KMS-11 (cell line): Measurements from ENCODE around the gene STARD13.

Experiments used
- H2AFZ ChIP-seq: fragments of 200-600 bp; sonication (generic); 2 replicates; pipeline ENCODE4 v1.6.1; 2016; ENCODE audit warnings: antibody characterized with exemption, mixed run types, low read depth
- H3K27ac ChIP-seq: fragments of 200-600 bp; sonication (generic); 2 replicates; pipeline ENCODE4 v1.6.1; 2016; ENCODE audit warnings: mild to moderate bottlenecking, mixed run types
- H3K27me3 ChIP-seq: fragments of 200-600 bp; sonication (generic); 2 replicates; pipeline ENCODE4 v1.6.1; 2017; ENCODE audit warnings: mild to moderate bottlenecking, low read depth, mixed run types, moderate library complexity; ENCODE audit not compliant: insufficient read depth
- H3K36me3 ChIP-seq: fragments of 200-600 bp; sonication (generic); 2 replicates; pipeline ENCODE4 v1.6.1; 2017; ENCODE audit warnings: mild to moderate bottlenecking, mixed run types; ENCODE audit not compliant: insufficient read depth
- H3K4me1 ChIP-seq: fragments of 200-600 bp; sonication (generic); 2 replicates; pipeline ENCODE4 v1.6.1; 2016; ENCODE audit warnings: mild to moderate bottlenecking, low read depth, mixed run types; ENCODE audit not compliant: poor library complexity, severe bottlenecking
- H3K4me2 ChIP-seq: fragments of 200-600 bp; sonication (generic); 2 replicates; pipeline ENCODE4 v1.7.0; 2016; ENCODE audit warnings: mild to moderate bottlenecking, mixed run types
- H3K4me3 ChIP-seq: fragments of 200-600 bp; sonication (generic); IDR thresholded peaks from 2 replicates; pipeline ENCODE4 v1.6.1; 2017; ENCODE audit warnings: low read depth, low read length, mixed read lengths; ENCODE audit not compliant: insufficient read depth
- H3K79me2 ChIP-seq: fragments of 200-600 bp; sonication (generic); 2 replicates; pipeline ENCODE4 v1.6.1; 2016; ENCODE audit warnings: low read depth, mixed run types; ENCODE audit not compliant: insufficient read depth
- H3K9ac ChIP-seq: fragments of 200-600 bp; sonication (generic); 2 replicates; pipeline ENCODE4 v1.6.1; 2016; ENCODE audit warnings: mild to moderate bottlenecking, mixed run types
- H4K20me1 ChIP-seq: fragments of 200-600 bp; sonication (generic); 2 replicates; pipeline ENCODE4 v1.6.1; 2016; ENCODE audit warnings: mild to moderate bottlenecking, mixed run types; ENCODE audit not compliant: insufficient read depth
- TF ChIP-seq, protein P1 (sequence below): fragments of 200-600 bp; sonication (generic); conservative IDR thresholded peaks from 2 replicates; pipeline ENCODE4 v1.6.1; 2017; ENCODE audit warnings: low read depth, mild to moderate bottlenecking, antibody characterized with exemption, low read length, moderate library complexity, mixed read lengths

Gene STARD13

DNA sequence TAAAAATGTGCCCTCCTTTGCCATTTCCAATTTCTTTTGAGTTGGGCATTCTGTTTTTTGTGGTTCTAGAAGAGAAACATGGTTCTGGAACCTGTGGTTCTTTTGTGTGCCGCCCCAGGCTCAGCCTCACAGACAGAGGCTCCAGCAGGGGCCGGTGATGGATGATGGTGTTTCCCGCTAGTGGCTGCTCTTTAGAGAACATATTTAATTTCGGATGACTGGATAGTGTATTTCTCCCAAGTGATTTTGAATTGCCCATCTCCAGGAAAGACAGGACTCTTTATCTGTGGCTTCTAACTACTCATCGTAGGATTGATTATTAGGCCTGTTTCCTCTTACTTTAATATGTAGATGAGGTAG lies 194.2 kb downstream of the STARD13 start:
- no peaks in the 10 kb centered on the region for H3K27me3 ChIP-seq
- H3K27ac ChIP-seq: no peak overlapping the region
- H3K36me3 ChIP-seq: no peaks in the 10 kb centered on the region
- no peaks in the 10 kb centered on the region for H3K4me1 ChIP-seq
- H3K79me2 ChIP-seq: no peaks in the 10 kb centered on the region
- no peaks in the 10 kb centered on the region for H4K20me1 ChIP-seq
- no peak overlapping the region for H2AFZ ChIP-seq
- no peak overlapping the region for H3K4me3 ChIP-seq
- H3K9ac ChIP-seq: no peak overlapping the region
- TF ChIP-seq, protein P1, sequence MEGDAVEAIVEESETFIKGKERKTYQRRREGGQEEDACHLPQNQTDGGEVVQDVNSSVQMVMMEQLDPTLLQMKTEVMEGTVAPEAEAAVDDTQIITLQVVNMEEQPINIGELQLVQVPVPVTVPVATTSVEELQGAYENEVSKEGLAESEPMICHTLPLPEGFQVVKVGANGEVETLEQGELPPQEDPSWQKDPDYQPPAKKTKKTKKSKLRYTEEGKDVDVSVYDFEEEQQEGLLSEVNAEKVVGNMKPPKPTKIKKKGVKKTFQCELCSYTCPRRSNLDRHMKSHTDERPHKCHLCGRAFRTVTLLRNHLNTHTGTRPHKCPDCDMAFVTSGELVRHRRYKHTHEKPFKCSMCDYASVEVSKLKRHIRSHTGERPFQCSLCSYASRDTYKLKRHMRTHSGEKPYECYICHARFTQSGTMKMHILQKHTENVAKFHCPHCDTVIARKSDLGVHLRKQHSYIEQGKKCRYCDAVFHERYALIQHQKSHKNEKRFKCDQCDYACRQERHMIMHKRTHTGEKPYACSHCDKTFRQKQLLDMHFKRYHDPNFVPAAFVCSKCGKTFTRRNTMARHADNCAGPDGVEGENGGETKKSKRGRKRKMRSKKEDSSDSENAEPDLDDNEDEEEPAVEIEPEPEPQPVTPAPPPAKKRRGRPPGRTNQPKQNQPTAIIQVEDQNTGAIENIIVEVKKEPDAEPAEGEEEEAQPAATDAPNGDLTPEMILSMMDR: no peak
- no peak overlapping the region for H3K4me2 ChIP-seq

DNA sequence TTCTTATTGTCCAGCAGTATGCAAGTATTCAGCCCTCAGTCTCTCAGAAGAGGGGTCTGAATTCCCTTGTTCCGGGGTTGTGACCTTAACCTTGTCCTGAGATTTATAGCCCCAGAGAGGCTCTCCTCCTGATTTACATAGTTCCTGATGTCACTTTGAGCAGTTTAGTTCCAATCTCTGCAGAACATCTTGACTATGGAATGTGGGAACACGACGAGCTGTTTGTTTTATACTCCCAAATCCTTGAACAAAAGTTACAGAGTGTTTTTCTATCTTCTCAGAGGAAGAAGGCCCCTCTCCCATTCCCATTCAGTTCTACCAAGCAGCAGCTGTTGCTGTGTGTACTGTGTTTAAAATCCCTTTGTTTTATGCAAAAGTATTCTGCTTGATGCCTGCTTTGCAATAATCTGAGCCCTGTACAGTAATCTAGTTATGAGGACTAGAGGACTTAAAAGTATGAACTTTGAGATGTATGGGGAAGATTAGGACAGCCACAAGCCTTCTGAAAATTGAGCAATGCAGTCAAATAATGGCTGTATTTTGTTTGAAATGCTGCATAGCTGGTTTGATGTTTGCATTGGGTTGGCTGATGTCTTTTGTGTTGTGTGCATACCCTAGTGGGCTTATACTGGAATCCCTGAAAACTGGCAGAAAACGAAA lies 194.7 kb downstream of the STARD13 start:
- H2AFZ ChIP-seq: no peak overlapping the region
- no peak overlapping the region for H3K9ac ChIP-seq
- TF ChIP-seq, protein P1: no peak

DNA sequence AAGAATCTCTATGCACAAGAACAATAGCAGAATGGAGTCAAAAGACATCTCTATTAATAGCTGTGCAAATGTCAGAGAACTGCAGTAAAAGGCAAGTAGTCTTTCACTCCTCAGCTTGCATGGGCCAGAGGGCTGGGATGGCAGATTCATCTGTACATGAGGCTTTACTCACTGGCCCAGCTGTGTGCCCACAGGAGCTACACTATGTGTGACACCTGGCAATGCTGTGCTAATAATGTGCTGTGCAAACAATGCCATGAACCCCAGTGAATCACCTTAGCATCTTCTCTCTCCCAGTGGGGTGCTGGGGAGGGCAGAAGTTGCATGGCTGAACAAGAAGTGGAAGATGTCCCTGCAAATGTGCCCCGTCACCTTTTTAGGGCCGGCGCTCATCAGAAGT lies 196.2 kb downstream of the STARD13 start:
- no peak overlapping the region for H3K4me3 ChIP-seq
- no peaks in the 10 kb centered on the region for H4K20me1 ChIP-seq
- H2AFZ ChIP-seq: no peak overlapping the region
- H3K27me3 ChIP-seq: no peaks in the 10 kb centered on the region
- H3K9ac ChIP-seq: no peak overlapping the region
- no peak overlapping the region for H3K27ac ChIP-seq
- no peaks in the 10 kb centered on the region for H3K4me1 ChIP-seq
- no peaks in the 10 kb centered on the region for H3K36me3 ChIP-seq
- no peak overlapping the region for H3K4me2 ChIP-seq
- TF ChIP-seq, protein P1: no peak
- no peaks in the 10 kb centered on the region for H3K79me2 ChIP-seq

More for the DNA sequence above, 194.7 kb downstream of the STARD13 start:
- Histone ChIP-seq H3K36me3 (no peaks in the 10 kb centered on the region), H3K79me2 (no peaks in the 10 kb centered on the region), H3K27ac (no peak overlapping the region), H3K4me1 (no peaks in the 10 kb centered on the region), H3K4me3 (no peak overlapping the region), H3K4me2 (no peak overlapping the region), H4K20me1 (no peaks in the 10 kb centered on the region), H3K27me3 (no peaks in the 10 kb centered on the region)

DNA sequence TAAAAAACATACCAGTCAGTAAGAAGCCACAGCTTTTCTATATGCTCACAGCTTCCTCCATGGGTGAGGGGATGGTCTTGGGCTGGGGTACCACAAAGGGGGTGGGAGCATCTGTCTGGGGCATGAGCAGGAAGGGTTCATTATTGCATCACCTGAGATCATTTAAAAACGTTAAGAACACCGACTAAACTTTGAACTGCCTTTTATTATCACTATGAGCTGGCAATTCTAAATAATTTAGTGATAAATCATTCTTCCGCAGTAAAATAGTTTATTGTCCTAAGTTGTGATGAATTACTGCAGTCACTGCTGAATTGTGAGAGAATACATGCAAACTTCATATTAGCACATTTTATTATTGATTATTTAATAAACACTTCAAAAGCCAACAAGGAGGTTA lies 197.8 kb downstream of the STARD13 start:
- Histone ChIP-seq H3K27me3 (no peaks in the 10 kb centered on the region), H3K4me1 (no peaks in the 10 kb centered on the region), H3K36me3 (no peaks in the 10 kb centered on the region), H3K27ac (no peak overlapping the region), H2AFZ (no peak overlapping the region), H3K9ac (no peak overlapping the region), H3K4me3 (no peak overlapping the region), H3K79me2 (no peaks in the 10 kb centered on the region), H3K4me2 (no peak overlapping the region), H4K20me1 (no peaks in the 10 kb centered on the region)
- TF ChIP-seq, protein P1: no peak
